DND-41 (cell line): ENCODE data around the gene SUCO.

ENCODE experiments used
- CTCF ChIP-seq: IDR thresholded peaks from 2 replicates; pipeline ENCODE4 v1.5.1; 2012; ENCODE audit warnings: borderline replicate concordance, low read length, moderate library complexity, mild to moderate bottlenecking; ENCODE audit not compliant: poor library complexity, severe bottlenecking; ENCODE audit errors: extremely low read depth
- EZH2 ChIP-seq: IDR thresholded peaks from 3 replicates; pipeline ENCODE4 v1.6.1; 2012; ENCODE audit warnings: borderline replicate concordance, low read depth, mild to moderate bottlenecking, moderate library complexity, low read length, inconsistent platforms; ENCODE audit not compliant: severe bottlenecking

- no peak for TF ChIP-seq CTCF
- TF ChIP-seq EZH2: no peak
These were observed 36.3 kb upstream of the SUCO start for GRCh38 chr1:172496678-172497077.
